Measurements from ENCODE around the gene NEO1. TPM values are rescaled to one million over a fixed set of nuclear protein-coding genes. Genes with fewer than 3 reads are reported as not detected.
A peak's percentile ranks its signal among the peaks of the same experiment; 100 is the strongest.

NEO1 gene
- total RNA-seq, 1 experiment from 2014 or later: 41.8 TPM

GRCh38 chr15:73226093-73226814 is 174.0 kb downstream of the NEO1 start:
- Histone ChIP-seq H3K56ac (ENCODE audit: insufficient read length, low read depth, low read length) (no peak overlapping the region), H2AFZ (ENCODE audit: low read length) (no peak overlapping the region), H3K23ac (ENCODE audit: insufficient read length, low read depth, low read length) (no peak overlapping the region), H3K27ac (ENCODE audit: insufficient read length, low read depth, low read length) (no peak overlapping the region), H3K4me2 (ENCODE audit: insufficient read depth, insufficient read length, low read length) (no peak overlapping the region), H2BK20ac (ENCODE audit: low read depth, low read length, poor library complexity, severe bottlenecking) (no peak overlapping the region), H4K20me1 (ENCODE audit: control insufficient read depth, insufficient read depth, insufficient read length) (no peaks in the 10 kb centered on the region), H2BK12ac (ENCODE audit: insufficient read length, low read depth, low read length) (no peak overlapping the region), H3K79me2 (ENCODE audit: insufficient read depth, low read length) (no peaks in the 10 kb centered on the region), H3K79me1 (ENCODE audit: insufficient read depth, low read depth, low read length, poor library complexity, severe bottlenecking) (no peaks in the 10 kb centered on the region), H3K9ac (ENCODE audit: extremely low read depth, insufficient read length, low read length) (no peak overlapping the region), H3K14ac (ENCODE audit: insufficient read depth, low read length) (no peak overlapping the region), H2BK15ac (ENCODE audit: low read depth, low read length) (no peak overlapping the region), H4K91ac (ENCODE audit: insufficient read length, low read depth, low read length) (no peak overlapping the region), H3K27me3 (ENCODE audit: insufficient read depth, low read length) (no peaks in the 10 kb centered on the region), H3K18ac (ENCODE audit: insufficient read length, low read depth, low read length) (no peak overlapping the region), H2BK5ac (ENCODE audit: insufficient read length, low read length) (no peak overlapping the region), H3K9me3 (ENCODE audit: control insufficient read depth, low read depth, low read length) (no peaks in the 10 kb centered on the region), H2BK120ac (ENCODE audit: low read depth, low read length, poor library complexity, severe bottlenecking) (no peak overlapping the region), H3K4me1 (ENCODE audit: insufficient read depth, low read length) (no peaks in the 10 kb centered on the region; the same call in 1 of the 2 replicates), H2AK5ac (ENCODE audit: insufficient read length, low read length) (no peak overlapping the region), H3K4ac (ENCODE audit: low read depth, low read length) (no peak overlapping the region), H4K5ac (ENCODE audit: insufficient read length, low read depth, low read length) (no peak overlapping the region), H3T11ph (ENCODE audit: low read length) (no peak overlapping the region), H3K23me2 (ENCODE audit: insufficient read length, low read depth, low read length, poor library complexity, severe bottlenecking) (no peaks in the 10 kb centered on the region), H4K8ac (replicated peaks; ENCODE audit: insufficient read length, low read depth, low read length) (no peak overlapping the region)
- Mint-ChIP-seq H3K27me3 (ENCODE audit: low read depth) (no peaks in the 10 kb centered on the region), H3K4me1 (peaks cover 26% of the 10 kb centered on the region in 2 experiments), H3K9me3 (peaks cover 24 to 29% of the 10 kb centered on the region in 2 experiments), H3K27ac (peak overlapping the region; percentile 63 to 83 (median 68); a peak in 5 of 7 replicates), H3K4me3 (no peak overlapping the region), H3K36me3 (ENCODE audit: insufficient read depth in 1 of 3, low read depth in 3 of 3) (peaks cover 23 to 43% (median 38%) of the 10 kb centered on the region in 3 experiments)
- no CpG with 5 or more reads among the region's 9 CpGs for WGBS (ENCODE audit: extremely low coverage, insufficient read length, low lambda C conversion rate)
- TF ChIP-seq, protein P1, sequence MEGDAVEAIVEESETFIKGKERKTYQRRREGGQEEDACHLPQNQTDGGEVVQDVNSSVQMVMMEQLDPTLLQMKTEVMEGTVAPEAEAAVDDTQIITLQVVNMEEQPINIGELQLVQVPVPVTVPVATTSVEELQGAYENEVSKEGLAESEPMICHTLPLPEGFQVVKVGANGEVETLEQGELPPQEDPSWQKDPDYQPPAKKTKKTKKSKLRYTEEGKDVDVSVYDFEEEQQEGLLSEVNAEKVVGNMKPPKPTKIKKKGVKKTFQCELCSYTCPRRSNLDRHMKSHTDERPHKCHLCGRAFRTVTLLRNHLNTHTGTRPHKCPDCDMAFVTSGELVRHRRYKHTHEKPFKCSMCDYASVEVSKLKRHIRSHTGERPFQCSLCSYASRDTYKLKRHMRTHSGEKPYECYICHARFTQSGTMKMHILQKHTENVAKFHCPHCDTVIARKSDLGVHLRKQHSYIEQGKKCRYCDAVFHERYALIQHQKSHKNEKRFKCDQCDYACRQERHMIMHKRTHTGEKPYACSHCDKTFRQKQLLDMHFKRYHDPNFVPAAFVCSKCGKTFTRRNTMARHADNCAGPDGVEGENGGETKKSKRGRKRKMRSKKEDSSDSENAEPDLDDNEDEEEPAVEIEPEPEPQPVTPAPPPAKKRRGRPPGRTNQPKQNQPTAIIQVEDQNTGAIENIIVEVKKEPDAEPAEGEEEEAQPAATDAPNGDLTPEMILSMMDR (conservative IDR thresholded peaks at IDR 0.05): no peak
- no peak for DNase-seq

Measured in H9 (cell line).